GM18867 (cell line): ENCODE measurements around the gene ELP6.
"Not testable (repeated sequence)": the region's sequence is repeated elsewhere in the genome, so short reads cannot be mapped to it uniquely, and the experiment has no call there.

Experiments
- ATAC-seq: cut with Tn5 transposase; IDR thresholded peaks from one replicate; pipeline ENCODE4 v1.9.1; 2021; ENCODE audit warnings: mild to moderate bottlenecking, moderate library complexity; ENCODE audit not compliant: unreplicated experiment

The ELP6 gene

GRCh38 chr3:47468315-47468714 is 45.2 kb downstream of the ELP6 start:
- ATAC-seq, result not testable (repeated sequence)

- ATAC-seq, result no peak
Measured at GRCh38 chr3:47464588-47464987, 48.9 kb downstream of the ELP6 start.

GRCh38 chr3:47459534-47460085 is 53.9 kb downstream of the ELP6 start:
- not testable (repeated sequence) for ATAC-seq

- no peak for ATAC-seq
Measured at GRCh38 chr3:47456984-47457383, 56.5 kb downstream of the ELP6 start.

GRCh38 chr3:47455806-47456452 is 57.6 kb downstream of the ELP6 start:
- no peak for ATAC-seq

- no peak for ATAC-seq
Measured at GRCh38 chr3:47452453-47453215, 60.9 kb downstream of the ELP6 start.
